ENCODE data around the gene TFR2. TPM values are rescaled to one million over a fixed set of nuclear protein-coding genes. Genes with fewer than 3 reads are reported as not detected.

TFR2 gene
- total and polyA plus RNA-seq, 2 of the 4 experiments (the other 2 are of a cell fraction) = 0.18 to 0.50 TPM

- TF ChIP-seq USF2 (IDR thresholded peaks at IDR 0.05; ENCODE audit: low read depth, low read length) (no peak), BHLHE40 (IDR thresholded peaks at IDR 0.05; ENCODE audit: low read depth, low read length) (no peak), NFE2L2 (IDR thresholded peaks at IDR 0.05; ENCODE audit: low read depth, low read length) (no peak)
Observed at GRCh38 chr7:100576384-100576993, 64.9 kb downstream of the TFR2 start (continued).

DNA sequence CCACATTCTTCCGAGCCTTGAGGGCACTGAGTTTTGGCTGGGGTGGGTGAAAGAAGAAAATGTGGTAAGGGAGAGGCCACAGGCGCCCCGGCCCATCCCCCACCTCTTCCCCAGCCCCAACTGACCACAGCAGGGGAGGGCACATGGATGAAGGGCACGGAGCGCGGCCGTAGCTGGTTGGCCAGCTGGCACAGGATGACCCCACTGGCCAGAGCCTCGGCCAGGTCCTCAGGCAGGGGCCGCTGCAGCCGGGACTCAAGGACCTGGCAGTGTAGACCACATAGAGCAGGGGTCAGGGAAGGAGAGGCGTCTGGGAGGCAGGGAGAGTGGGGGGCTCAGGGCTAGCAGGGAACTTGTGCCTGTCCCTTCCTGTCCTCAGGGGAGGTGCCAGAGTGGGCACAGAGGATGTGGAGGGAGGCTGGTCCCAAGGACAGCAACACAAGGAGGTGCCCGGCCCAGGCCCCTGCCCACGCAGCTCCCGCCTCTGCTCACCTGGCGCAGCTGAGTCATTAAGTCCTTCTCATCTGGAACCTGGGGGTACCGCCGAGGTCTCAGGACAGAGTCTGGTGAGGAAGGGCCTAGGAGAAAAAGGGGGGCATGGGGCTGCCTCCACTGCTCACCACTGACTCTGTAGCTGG is 65.5 kb downstream of the TFR2 start:
- no peak overlapping the region for H2BK20ac ChIP-seq (ENCODE audit: low read depth, low read length)
- H3K4me3 ChIP-seq (ENCODE audit: insufficient read depth, low read depth, low read length) = no peak overlapping the region
- in situ Hi-C loops (cut with MboI; ENCODE audit: low sequenced_read_pairs) = loop anchor here (25.0 kb wide), 1 partner anchor 286 kb away; the partner anchor contains the start of genes SLC12A9 and TRIP6
- no peak overlapping the region for H2BK120ac ChIP-seq (ENCODE audit: low read depth, low read length)
- no peaks in the 10 kb centered on the region for H3K27me3 ChIP-seq (ENCODE audit: control insufficient read depth, insufficient read depth, low read length)
- WGBS, 2 experiments (ENCODE audit: extremely low coverage in 2 of 2, insufficient read length in 1 of 2) = 97% methylated on average over 6 of the region's 17 CpGs; no CpG with 5 or more reads in 1 of the 2 experiments
- DNase-seq = no peak
- H3K4me1 ChIP-seq (ENCODE audit: control insufficient read depth, insufficient read depth, low read length) = no peaks in the 10 kb centered on the region; the same call in 1 of the 2 replicates
- peaks cover 60% of the 10 kb centered on the region for H3K36me3 ChIP-seq (ENCODE audit: control insufficient read depth, insufficient read depth, low read length)
- TF ChIP-seq RFX5 (IDR thresholded peaks at IDR 0.05; ENCODE audit: low read depth, low read length) (no peak), BHLHE40 (IDR thresholded peaks at IDR 0.05; ENCODE audit: low read depth, low read length) (no peak), MXI1 (IDR thresholded peaks at IDR 0.05; ENCODE audit: borderline replicate concordance, low read depth, low read length) (no peak)
- H2BK5ac ChIP-seq (ENCODE audit: low read depth, low read length, poor library complexity, severe bottlenecking) = no peak overlapping the region
- peaks cover 5% of the 10 kb centered on the region for H3K9me1 ChIP-seq (ENCODE audit: insufficient read depth, low read length)
- CTCF ChIA-PET = no interaction called here
- peaks cover 8% of the 10 kb centered on the region; the same call in 1 of the 2 replicates for H4K20me1 ChIP-seq (ENCODE audit: insufficient read depth, low read length)
- H3K9ac ChIP-seq (ENCODE audit: low read depth, low read length) = no peak overlapping the region
- no peak overlapping the region for H2AK9ac ChIP-seq (replicated peaks; ENCODE audit: low read depth, low read length, poor library complexity)
- no peak overlapping the region for H3K56ac ChIP-seq (ENCODE audit: extremely low read depth, insufficient read depth, low read length)
- intact Hi-C loops (cut with micrococcal nuclease) = no loop called here
- no peak overlapping the region for H2AFZ ChIP-seq (replicated peaks; ENCODE audit: low read length, poor library complexity)
- no peaks in the 10 kb centered on the region for H3K9me3 ChIP-seq (ENCODE audit: control insufficient read depth, insufficient read depth, low read length)
- no peak overlapping the region for H3K4me2 ChIP-seq (ENCODE audit: low read depth, low read length)
- peaks cover 7 to 23% of the 10 kb centered on the region in 2 experiments for H3K79me1 ChIP-seq (ENCODE audit: low read depth in 1 of 2, low read length in 2 of 2)
- H4K5ac ChIP-seq (ENCODE audit: low read depth, low read length) = no peak overlapping the region
- POLR2A ChIA-PET (ENCODE audit: unreplicated experiment) = no interaction called here
- H3K23ac ChIP-seq (ENCODE audit: low read depth, low read length) = no peak overlapping the region
- no peak overlapping the region for H4K8ac ChIP-seq (ENCODE audit: low read depth in 2 of 2, low read length in 2 of 2)
- H3K4ac ChIP-seq (ENCODE audit: low read depth, low read length) = no peak overlapping the region
- no peak overlapping the region for H2AK5ac ChIP-seq (ENCODE audit: low read depth, low read length)
- dilution Hi-C loops (cut with HindIII; ENCODE audit: low sequenced_read_pairs, unreplicated experiment) = no loop called here
- no peak overlapping the region for H2BK15ac ChIP-seq (ENCODE audit: low read depth, low read length)
- BruUV-seq (replicated peaks) = no TSS peak
- H4K91ac ChIP-seq (ENCODE audit: insufficient read depth, low read depth, low read length) = no peak overlapping the region
- H3K27ac ChIP-seq (ENCODE audit: insufficient read depth, low read length) = no peak overlapping the region
- H3K14ac ChIP-seq (replicated peaks; ENCODE audit: low read depth, low read length) = no peak overlapping the region
- no peak overlapping the region for H3K18ac ChIP-seq (ENCODE audit: low read depth, low read length)
- ATAC-seq (ENCODE audit: low read depth) = no peak

Measured in IMR-90 (cell line).